Ovary (tissue), 3 donors: Measurements from ENCODE around the gene ASMT.

Source experiments
- EP300 ChIP-seq: sonication (generic); formaldehyde crosslinking; IDR thresholded peaks from one replicate; pipeline ENCODE4 v1.6.1; 2017; ENCODE audit warnings: antibody characterized with exemption
- TF ChIP-seq, protein P1 (sequence below), 3 donors: fragments of 450-650 bp in 2 of 3; fragments of 200-600 bp in 1 of 3; IDR thresholded peaks; one replicate each; pipeline versions ENCODE4 v1.5.1 to v1.8.0; 2016 to 2022; ENCODE audit warnings: antibody characterized with exemption in 3 of 3, mild to moderate bottlenecking in 1 of 3
- donor health status: DM: no; HTN: no; CAD: no.

DNA sequence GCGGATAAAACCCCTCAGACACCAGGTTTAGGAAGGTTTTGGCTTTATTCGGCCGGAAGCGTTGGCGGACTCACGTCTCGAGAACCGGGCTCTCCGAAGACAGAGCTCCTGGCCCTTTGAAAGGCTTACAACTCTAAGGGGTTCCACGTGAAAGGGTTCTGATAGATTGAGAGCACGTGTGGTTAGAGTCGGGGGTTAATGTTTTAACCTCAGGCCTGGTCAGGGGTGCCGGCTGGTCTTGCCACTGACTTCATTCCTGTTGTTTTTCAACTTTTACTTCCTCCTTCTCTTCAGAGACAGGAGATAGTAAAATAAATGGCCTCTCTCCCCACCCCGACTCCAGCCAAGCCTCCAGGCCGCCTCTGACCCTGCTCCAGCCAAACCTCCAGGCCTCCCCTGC is 4.7 kb upstream of the ASMT start:
- TF ChIP-seq, protein P1, sequence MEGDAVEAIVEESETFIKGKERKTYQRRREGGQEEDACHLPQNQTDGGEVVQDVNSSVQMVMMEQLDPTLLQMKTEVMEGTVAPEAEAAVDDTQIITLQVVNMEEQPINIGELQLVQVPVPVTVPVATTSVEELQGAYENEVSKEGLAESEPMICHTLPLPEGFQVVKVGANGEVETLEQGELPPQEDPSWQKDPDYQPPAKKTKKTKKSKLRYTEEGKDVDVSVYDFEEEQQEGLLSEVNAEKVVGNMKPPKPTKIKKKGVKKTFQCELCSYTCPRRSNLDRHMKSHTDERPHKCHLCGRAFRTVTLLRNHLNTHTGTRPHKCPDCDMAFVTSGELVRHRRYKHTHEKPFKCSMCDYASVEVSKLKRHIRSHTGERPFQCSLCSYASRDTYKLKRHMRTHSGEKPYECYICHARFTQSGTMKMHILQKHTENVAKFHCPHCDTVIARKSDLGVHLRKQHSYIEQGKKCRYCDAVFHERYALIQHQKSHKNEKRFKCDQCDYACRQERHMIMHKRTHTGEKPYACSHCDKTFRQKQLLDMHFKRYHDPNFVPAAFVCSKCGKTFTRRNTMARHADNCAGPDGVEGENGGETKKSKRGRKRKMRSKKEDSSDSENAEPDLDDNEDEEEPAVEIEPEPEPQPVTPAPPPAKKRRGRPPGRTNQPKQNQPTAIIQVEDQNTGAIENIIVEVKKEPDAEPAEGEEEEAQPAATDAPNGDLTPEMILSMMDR (IDR thresholded peaks at IDR 0.05), result no peak
- TF ChIP-seq EP300, result no peak
